Measurements from ENCODE around the gene MSI2. TPM values are rescaled to one million over a fixed set of nuclear protein-coding genes. Genes with fewer than 3 reads are reported as not detected.

MSI2 gene
- total RNA-seq, 1 donor from 2014 or later, result 31.3 TPM

- Histone ChIP-seq H3K9me3 (no peaks in the 10 kb centered on the region), H3K4me3 (no peak overlapping the region), H3K4me1 (no peaks in the 10 kb centered on the region), H3K27ac (no peak overlapping the region), H3K27me3 (no peaks in the 10 kb centered on the region), H3K36me3 (no peaks in the 10 kb centered on the region)
- DNase-seq (no peak), ATAC-seq (no peak)
- intact Hi-C loops (cut with DNase I), result no loop called here
- TF ChIP-seq CTCF (IDR thresholded peaks at IDR 0.05), result no peak
Measured at GRCh38 chr17:57684711-57685498, 428.6 kb downstream of the MSI2 start.

- intact Hi-C loops (cut with DNase I), result no loop called here
- Histone ChIP-seq H3K27ac (no peak overlapping the region), H3K4me1 (no peaks in the 10 kb centered on the region), H3K36me3 (no peaks in the 10 kb centered on the region), H3K27me3 (no peaks in the 10 kb centered on the region), H3K4me3 (no peak overlapping the region), H3K9me3 (no peaks in the 10 kb centered on the region)
- ATAC-seq (no peak), DNase-seq (no peak)
- TF ChIP-seq CTCF (IDR thresholded peaks at IDR 0.05), result no peak
Measured at GRCh38 chr17:57685499-57686132, 429.3 kb downstream of the MSI2 start.

DNA sequence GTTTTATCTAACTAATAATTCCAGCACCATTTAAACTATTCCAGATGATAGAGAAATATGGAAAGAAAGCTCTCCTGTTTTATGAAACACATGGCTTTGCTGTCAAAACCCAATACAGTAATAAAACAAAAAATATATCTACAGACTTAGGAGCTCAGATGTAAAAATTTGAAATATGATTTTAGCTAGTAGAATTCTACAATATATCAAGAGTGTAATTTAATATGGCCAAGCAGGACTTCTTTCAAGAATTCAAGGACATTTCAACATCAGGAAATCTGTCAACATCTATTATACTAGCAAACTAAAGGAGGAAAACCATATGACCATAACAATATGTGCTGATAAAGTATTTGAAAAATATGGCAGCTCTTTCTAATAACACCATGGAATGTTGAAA is 431.3 kb downstream of the MSI2 start:
- Histone ChIP-seq H3K4me1 (no peaks in the 10 kb centered on the region), H3K27ac (no peak overlapping the region), H3K36me3 (no peaks in the 10 kb centered on the region), H3K4me3 (no peak overlapping the region), H3K27me3 (no peaks in the 10 kb centered on the region), H3K9me3 (no peaks in the 10 kb centered on the region)
- no peak for DNase-seq
- no peak for ATAC-seq
- TF ChIP-seq CTCF (IDR thresholded peaks at IDR 0.05), result no peak
- intact Hi-C loops (cut with DNase I), result no loop called here

DNA sequence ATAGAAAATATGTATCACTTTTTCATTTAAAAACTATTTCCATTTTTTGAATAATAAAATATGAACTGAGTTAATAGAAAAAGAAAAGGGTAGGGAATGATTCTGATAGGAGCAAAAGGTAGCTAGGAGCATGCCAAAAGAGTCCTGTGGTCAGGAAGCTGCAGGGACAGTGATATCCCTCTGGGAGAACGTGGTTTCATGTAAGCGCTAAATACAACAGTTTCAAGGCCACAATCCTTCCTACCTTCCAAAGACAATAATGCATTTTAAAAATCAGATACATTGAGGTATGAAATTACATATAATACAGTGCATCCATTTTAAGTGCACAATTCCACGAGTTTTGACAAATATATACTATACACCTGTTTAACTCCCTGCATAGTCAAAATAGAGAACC is 432.9 kb downstream of the MSI2 start:
- H3K27me3 ChIP-seq, result no peaks in the 10 kb centered on the region
- no peak for TF ChIP-seq CTCF (IDR thresholded peaks at IDR 0.05)
- H3K4me3 ChIP-seq, result no peak overlapping the region
- no peak for ATAC-seq
- intact Hi-C loops (cut with DNase I), result no loop called here
- no peak overlapping the region for H3K27ac ChIP-seq
- H3K36me3 ChIP-seq, result no peaks in the 10 kb centered on the region
- H3K4me1 ChIP-seq, result no peaks in the 10 kb centered on the region
- no peaks in the 10 kb centered on the region for H3K9me3 ChIP-seq
- DNase-seq, result no peak

DNA sequence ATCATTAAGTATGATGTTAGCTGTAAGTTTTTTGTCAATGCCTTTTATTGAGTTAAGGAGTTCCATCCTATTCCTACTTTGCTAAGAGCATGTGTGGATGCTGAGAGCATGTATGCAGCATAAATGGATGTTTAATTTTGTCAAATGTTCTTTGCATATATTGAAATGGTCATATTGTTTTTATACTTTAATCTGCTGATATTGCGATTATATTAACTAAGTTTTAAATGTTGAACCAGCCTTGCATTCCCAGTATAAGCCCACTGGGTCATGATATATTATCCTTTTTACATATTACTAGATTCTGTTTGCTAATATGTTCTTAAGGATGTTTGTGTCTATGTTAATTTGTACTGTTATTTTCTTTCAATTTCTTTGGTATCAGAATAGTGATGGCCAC is 435.6 kb downstream of the MSI2 start:
- H3K4me3 ChIP-seq, result no peak overlapping the region
- H3K9me3 ChIP-seq, result no peaks in the 10 kb centered on the region
- TF ChIP-seq CTCF (IDR thresholded peaks at IDR 0.05), result no peak
- ATAC-seq (no peak), DNase-seq (no peak)
- intact Hi-C loops (cut with DNase I), result no loop called here
- H3K4me1 ChIP-seq, result no peaks in the 10 kb centered on the region
- no peaks in the 10 kb centered on the region for H3K27me3 ChIP-seq
- H3K27ac ChIP-seq, result no peak overlapping the region
- no peaks in the 10 kb centered on the region for H3K36me3 ChIP-seq

All from upper lobe of right lung (tissue), 1 donor.